K562 (cell line): Measurements from ENCODE around the gene SMIM21. TPM values are rescaled to one million over a fixed set of nuclear protein-coding genes. Genes with fewer than 3 reads are reported as not detected.

Experiments used
- CBX3 ChIP-seq, 2 experiments: IDR thresholded peaks; 1 replicate in 1 of 2; 2 replicates in 1 of 2; pipeline ENCODE4 v1.6.1; 2012; ENCODE audit warnings: inconsistent platforms in 2 of 2, low read length in 2 of 2, borderline replicate concordance in 1 of 2, control low read depth in 1 of 2
- DACH1 ChIP-seq: fragments of 450-650 bp; IDR thresholded peaks from 2 replicates; pipeline ENCODE4 v1.6.1; 2018; ENCODE audit not compliant: partially characterized antibody
- FOXP4 ChIP-seq: sonication (generic); formaldehyde crosslinking; IDR thresholded peaks from 2 replicates; pipeline ENCODE4 v1.8.0; 2022; ENCODE audit warnings: mild to moderate bottlenecking, missing genetic modification reagents, borderline replicate concordance
- PREB ChIP-seq: sonication (generic); formaldehyde crosslinking; IDR thresholded peaks from 2 replicates; pipeline ENCODE4 v1.8.1; 2023; ENCODE audit warnings: mild to moderate bottlenecking, missing genetic modification reagents
- RBM15 ChIP-seq: fragments of 200-400 bp; formaldehyde crosslinking; IDR thresholded peaks from 2 replicates; pipeline ENCODE4 v1.6.1; 2018; ENCODE audit warnings: mild to moderate bottlenecking, low read length, moderate library complexity; ENCODE audit not compliant: insufficient read depth
- SIX5 ChIP-seq, 2 experiments: IDR thresholded peaks; 2 replicates each; pipeline ENCODE4 v1.6.1; 2011; ENCODE audit warnings: low read length in 2 of 2, borderline replicate concordance in 1 of 2, low read depth in 1 of 2, mild to moderate bottlenecking in 1 of 2, moderate library complexity in 1 of 2; ENCODE audit not compliant: insufficient read depth in 1 of 2
- ZNF232 ChIP-seq: sonication (generic); formaldehyde crosslinking; IDR thresholded peaks from 2 replicates; pipeline ENCODE4 v1.8.0; 2022; ENCODE audit warnings: mild to moderate bottlenecking, missing genetic modification reagents
- polyA plus RNA-seq, 8 experiments: library from polyadenylated mRNA; depleted of rRNA in 4 of 8; stranded (reverse) in 5 of 8; unstranded in 3 of 8; fragments of >200 nt; fragmentation: Nextera tagmentation in 2 of 8; fragmentation: Illumina TruSeq in 1 of 8; extraction: Ambion mirVana in 2 of 8; extraction: Trizol in 1 of 8; gene quantifications; 2 replicates each; pipeline versions ENCODE4 v1.2.1 to v1.2.3, GENCODE V29; 2011 to 2014; ENCODE audit warnings: inconsistent platforms in 1 of 8, missing spikeins in 1 of 8
- total RNA-seq, 7 experiments: library from RNA; depleted of rRNA in 6 of 7; stranded (reverse); fragments of >200 nt in 6 of 7; fragmentation: Illumina TruSeq in 2 of 7; extraction: Trizol in 2 of 7; gene quantifications; 2 replicates each; pipeline versions ENCODE4 v1.2.1 to v1.2.3, GENCODE V29; 2011 to 2021; ENCODE audit warnings: low replicate concordance in 1 of 7
- TF ChIP-seq, protein P1 (sequence below): fragments of 250-450 bp; sonication (Bioruptor Pico); IDR thresholded peaks from 2 replicates; pipeline ENCODE4 v1.8.0; 2022; ENCODE audit warnings: inconsistent platforms, mild to moderate bottlenecking, moderate library complexity, borderline replicate concordance

The SMIM21 gene
- total and polyA plus RNA-seq, 9 of the 15 experiments (the other 6 are each of a cell fraction or from before 2014, with no cell fraction given), result not detected

- TF ChIP-seq PREB (no peak), SIX5 (IDR thresholded peaks at IDR 0.05; ENCODE audit: borderline replicate concordance in 1 of 2, insufficient read depth in 1 of 2, low read depth in 1 of 2, low read length in 2 of 2) (no peak), ZNF232 (CRISPR knock-in tag) (no peak), RBM15 (no peak), FOXP4 (CRISPR knock-in tag) (no peak), DACH1 (no peak), CBX3 (IDR thresholded peaks at IDR 0.05; ENCODE audit: borderline replicate concordance in 1 of 2, low read length in 2 of 2) (no peak)
- TF ChIP-seq, protein P1, sequence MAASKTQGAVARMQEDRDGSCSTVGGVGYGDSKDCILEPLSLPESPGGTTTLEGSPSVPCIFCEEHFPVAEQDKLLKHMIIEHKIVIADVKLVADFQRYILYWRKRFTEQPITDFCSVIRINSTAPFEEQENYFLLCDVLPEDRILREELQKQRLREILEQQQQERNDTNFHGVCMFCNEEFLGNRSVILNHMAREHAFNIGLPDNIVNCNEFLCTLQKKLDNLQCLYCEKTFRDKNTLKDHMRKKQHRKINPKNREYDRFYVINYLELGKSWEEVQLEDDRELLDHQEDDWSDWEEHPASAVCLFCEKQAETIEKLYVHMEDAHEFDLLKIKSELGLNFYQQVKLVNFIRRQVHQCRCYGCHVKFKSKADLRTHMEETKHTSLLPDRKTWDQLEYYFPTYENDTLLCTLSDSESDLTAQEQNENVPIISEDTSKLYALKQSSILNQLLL, result no peak
Measured at GRCh38 chr18:75409806-75410205, 17.7 kb downstream of the SMIM21 start (continued).
